H9 (cell line): ENCODE measurements around the gene SULT1A2. TPM values are rescaled to one million over a fixed set of nuclear protein-coding genes. Genes with fewer than 3 reads are reported as not detected.

Source experiments
- DNase-seq: peaks from one replicate; pipeline ENCODE4 v3.0.0-alpha.2; 2017
- H2AFZ ChIP-seq: one replicate; pipeline ENCODE4 v1.6.1; 2013; ENCODE audit warnings: mild to moderate bottlenecking, low read length, control low read depth, moderate library complexity
- H2AK5ac ChIP-seq: 2 replicates; pipeline ENCODE4 v1.6.1; 2013; ENCODE audit warnings: low read length, control low read depth, mixed read lengths; ENCODE audit not compliant: insufficient read length
- H2BK120ac ChIP-seq: one replicate; pipeline ENCODE4 v1.6.1; 2013; ENCODE audit warnings: low read depth, mild to moderate bottlenecking, low read length, control low read depth, inconsistent platforms; ENCODE audit not compliant: poor library complexity, severe bottlenecking
- H2BK12ac ChIP-seq: 2 replicates; pipeline ENCODE4 v1.6.1; 2013; ENCODE audit warnings: low read length, control low read depth, mixed read lengths, low read depth; ENCODE audit not compliant: insufficient read length
- H2BK15ac ChIP-seq: 2 replicates; pipeline ENCODE4 v1.6.1; 2013; ENCODE audit warnings: low read depth, low read length, control low read depth
- H2BK20ac ChIP-seq: one replicate; pipeline ENCODE4 v1.6.1; 2013; ENCODE audit warnings: low read depth, mild to moderate bottlenecking, low read length, control low read depth, inconsistent platforms; ENCODE audit not compliant: poor library complexity, severe bottlenecking
- H2BK5ac ChIP-seq: 2 replicates; pipeline ENCODE4 v1.6.1; 2013; ENCODE audit warnings: low read length, control low read depth, mixed read lengths; ENCODE audit not compliant: insufficient read length
- H3K14ac ChIP-seq: 2 replicates; pipeline ENCODE4 v1.6.1; 2013; ENCODE audit warnings: low read length, control low read depth; ENCODE audit not compliant: insufficient read depth
- H3K18ac ChIP-seq: 2 replicates; pipeline ENCODE4 v1.6.1; 2013; ENCODE audit warnings: low read depth, mild to moderate bottlenecking, mixed read lengths, low read length, control low read depth; ENCODE audit not compliant: insufficient read length
- H3K23ac ChIP-seq: 2 replicates; pipeline ENCODE4 v1.6.1; 2013; ENCODE audit warnings: low read length, control low read depth, mixed read lengths, low read depth; ENCODE audit not compliant: insufficient read length
- H3K23me2 ChIP-seq: 2 replicates; pipeline ENCODE4 v1.6.1; 2013; ENCODE audit warnings: low read depth, mild to moderate bottlenecking, mixed read lengths, low read length, control low read depth; ENCODE audit not compliant: insufficient read length, poor library complexity, severe bottlenecking
- H3K27ac ChIP-seq: 2 replicates; pipeline ENCODE4 v1.5.1; 2013; ENCODE audit warnings: low read length, control low read depth, mixed read lengths, low read depth; ENCODE audit not compliant: insufficient read length
- H3K27me3 ChIP-seq: 2 replicates; pipeline ENCODE4 v1.6.1; 2013; ENCODE audit warnings: low read length, control low read depth, inconsistent platforms; ENCODE audit not compliant: insufficient read depth
- H3K4ac ChIP-seq: 2 replicates; pipeline ENCODE4 v1.6.1; 2013; ENCODE audit warnings: low read depth, mild to moderate bottlenecking, control low read depth, inconsistent platforms, low read length, moderate library complexity
- H3K4me1 ChIP-seq: 2 replicates; pipeline ENCODE4 v1.6.1; 2013; ENCODE audit warnings: low read length, control low read depth, inconsistent platforms; ENCODE audit not compliant: insufficient read depth
- H3K4me2 ChIP-seq: 2 replicates; pipeline ENCODE4 v1.6.1; 2013; ENCODE audit warnings: low read length, control low read depth, mixed read lengths; ENCODE audit not compliant: insufficient read length, insufficient read depth
- H3K56ac ChIP-seq: 2 replicates; pipeline ENCODE4 v1.6.1; 2013; ENCODE audit warnings: low read depth, mild to moderate bottlenecking, mixed read lengths, low read length, control low read depth; ENCODE audit not compliant: insufficient read length
- H3K79me1 ChIP-seq: 2 replicates; pipeline ENCODE4 v1.6.1; 2013; ENCODE audit warnings: low read depth, mild to moderate bottlenecking, moderate library complexity, low read length, control low read depth, inconsistent platforms; ENCODE audit not compliant: insufficient read depth, poor library complexity, severe bottlenecking
- H3K79me2 ChIP-seq: 2 replicates; pipeline ENCODE4 v1.6.1; 2013; ENCODE audit warnings: low read length, control low read depth, inconsistent platforms; ENCODE audit not compliant: insufficient read depth
- H3K9ac ChIP-seq: 2 replicates; pipeline ENCODE4 v1.6.1; 2013; ENCODE audit warnings: low read length, control low read depth, mixed read lengths; ENCODE audit not compliant: insufficient read length; ENCODE audit errors: extremely low read depth
- H3K9me3 ChIP-seq: one replicate; pipeline ENCODE4 v1.6.1; 2013; ENCODE audit warnings: low read depth, low read length, inconsistent platforms; ENCODE audit not compliant: control insufficient read depth
- H3T11ph ChIP-seq: one replicate; pipeline ENCODE4 v1.6.1; 2013; ENCODE audit warnings: mild to moderate bottlenecking, low read length, control low read depth, inconsistent platforms
- H4K20me1 ChIP-seq: one replicate; pipeline ENCODE4 v1.6.1; 2013; ENCODE audit not compliant: control insufficient read depth, insufficient read length, insufficient read depth
- H4K5ac ChIP-seq: 2 replicates; pipeline ENCODE4 v1.6.1; 2013; ENCODE audit warnings: low read depth, mild to moderate bottlenecking, mixed read lengths, low read length, control low read depth; ENCODE audit not compliant: insufficient read length
- H4K8ac ChIP-seq: replicated peaks from 2 replicates; pipeline ENCODE4 v1.6.1; 2013; ENCODE audit warnings: low read length, control low read depth, mixed read lengths, low read depth; ENCODE audit not compliant: insufficient read length
- H4K91ac ChIP-seq: 2 replicates; pipeline ENCODE4 v1.6.1; 2013; ENCODE audit warnings: low read depth, mild to moderate bottlenecking, moderate library complexity, mixed read lengths, low read length, control low read depth; ENCODE audit not compliant: insufficient read length
- H3K27ac Mint-ChIP-seq, 3 experiments: 2 replicates in 2 of 3; 3 replicates in 1 of 3; pipeline ENCODE4 v1.8.0; 2020 to 2021; ENCODE audit warnings: mixed read lengths in 3 of 3, mild to moderate bottlenecking in 1 of 3, moderate library complexity in 1 of 3
- H3K27me3 Mint-ChIP-seq: 2 replicates; pipeline ENCODE4 v1.8.0; 2021; ENCODE audit warnings: low read depth, mild to moderate bottlenecking, moderate library complexity, mixed read lengths
- H3K36me3 Mint-ChIP-seq, 3 experiments: 2 replicates in 2 of 3; 3 replicates in 1 of 3; pipeline ENCODE4 v1.8.0; 2020 to 2021; ENCODE audit warnings: low read depth in 3 of 3, mixed read lengths in 3 of 3; ENCODE audit not compliant: insufficient read depth in 1 of 3
- H3K4me1 Mint-ChIP-seq, 2 experiments: 2 replicates each; pipeline ENCODE4 v1.8.0; 2020; ENCODE audit warnings: mixed read lengths in 2 of 2
- H3K4me3 Mint-ChIP-seq, 2 experiments: 2 replicates in 1 of 2; 3 replicates in 1 of 2; pipeline ENCODE4 v1.8.0; 2020 to 2021; ENCODE audit warnings: mild to moderate bottlenecking in 2 of 2, mixed read lengths in 2 of 2, moderate library complexity in 1 of 2
- H3K9me3 Mint-ChIP-seq, 2 experiments: 2 replicates in 1 of 2; 3 replicates in 1 of 2; pipeline ENCODE4 v1.8.0; 2020; ENCODE audit warnings: mild to moderate bottlenecking in 2 of 2, mixed read lengths in 2 of 2, moderate library complexity in 1 of 2
- CTCF ChIP-seq: fragments of 200-600 bp; sonication (generic); conservative IDR thresholded peaks from 3 replicates; pipeline ENCODE4 v1.8.0; 2021; ENCODE audit warnings: antibody characterized with exemption, mild to moderate bottlenecking
- WGBS: extraction: QIAGEN DNeasy Blood & Tissue Kit; methylation state at CpG from one replicate; pipeline ENCODE4 v1.1.7; 2013; ENCODE audit warnings: missing lambda C conversion rate, low lambda C conversion rate, mixed read lengths; ENCODE audit not compliant: insufficient read length; ENCODE audit errors: extremely low coverage; 5-methylcytosine and 5-hydroxymethylcytosine counted together
- total RNA-seq: library from RNA; stranded (reverse); gene quantifications from 2 replicates; pipeline ENCODE4 v1.2.1, GENCODE V29; 2021

The SULT1A2 gene
- total RNA-seq, 1 experiment from 2014 or later = 0.66 TPM

GRCh38 chr16:28555561-28555960 is 41.3 kb downstream of the SULT1A2 start:
- H2BK5ac ChIP-seq = no peak overlapping the region
- H3K4me3 Mint-ChIP-seq = no peak overlapping the region
- no peak overlapping the region for H3K14ac ChIP-seq

More at GRCh38 chr16:28555561-28555960, 41.3 kb downstream of the SULT1A2 start:
- no peak overlapping the region for H3K23ac ChIP-seq
- no peak overlapping the region for H3K4ac ChIP-seq
- no peaks in the 10 kb centered on the region for H3K79me2 ChIP-seq
- no peak overlapping the region for H3T11ph ChIP-seq
- no CpG with 5 or more reads among the region's 2 CpGs for WGBS
- no peak overlapping the region for H2AK5ac ChIP-seq
- H4K20me1 ChIP-seq = no peaks in the 10 kb centered on the region
- no peaks in the 10 kb centered on the region for H3K4me1 ChIP-seq
- H2BK15ac ChIP-seq = no peak overlapping the region
- H4K8ac ChIP-seq = no peak overlapping the region
- no peaks in the 10 kb centered on the region for H3K9me3 ChIP-seq
- no peaks in the 10 kb centered on the region for H3K79me1 ChIP-seq
- H2BK20ac ChIP-seq = no peak overlapping the region
- no peak overlapping the region for H3K27ac ChIP-seq
- no peak overlapping the region for H2BK120ac ChIP-seq
- H2AFZ ChIP-seq = no peak overlapping the region
- no peak overlapping the region for H2BK12ac ChIP-seq
- H3K27ac Mint-ChIP-seq = no peak overlapping the region
- peaks cover 5 to 7% of the 10 kb centered on the region in 2 experiments for H3K4me1 Mint-ChIP-seq
- peaks cover 10 to 22% (median 16%) of the 10 kb centered on the region in 3 experiments for H3K36me3 Mint-ChIP-seq
- H3K18ac ChIP-seq = no peak overlapping the region
- no peak for TF ChIP-seq CTCF
- H4K5ac ChIP-seq = no peak overlapping the region
- DNase-seq = no peak
- no peak overlapping the region for H4K91ac ChIP-seq
- H3K9ac ChIP-seq = no peak overlapping the region
- no peaks in the 10 kb centered on the region for H3K27me3 Mint-ChIP-seq
- H3K56ac ChIP-seq = no peak overlapping the region
- no peaks in the 10 kb centered on the region for H3K27me3 ChIP-seq
- no peaks in the 10 kb centered on the region for H3K23me2 ChIP-seq
- H3K4me2 ChIP-seq = no peak overlapping the region
- H3K9me3 Mint-ChIP-seq = no peaks in the 10 kb centered on the region
